ENCODE results near the gene MYO7A. TPM values are rescaled to one million over a fixed set of nuclear protein-coding genes. Genes with fewer than 3 reads are reported as not detected.

The MYO7A gene
- total and polyA plus RNA-seq, 2 of the 4 experiments (the other 2 are of a cell fraction) = 0.02 TPM; not detected in 1

DNA sequence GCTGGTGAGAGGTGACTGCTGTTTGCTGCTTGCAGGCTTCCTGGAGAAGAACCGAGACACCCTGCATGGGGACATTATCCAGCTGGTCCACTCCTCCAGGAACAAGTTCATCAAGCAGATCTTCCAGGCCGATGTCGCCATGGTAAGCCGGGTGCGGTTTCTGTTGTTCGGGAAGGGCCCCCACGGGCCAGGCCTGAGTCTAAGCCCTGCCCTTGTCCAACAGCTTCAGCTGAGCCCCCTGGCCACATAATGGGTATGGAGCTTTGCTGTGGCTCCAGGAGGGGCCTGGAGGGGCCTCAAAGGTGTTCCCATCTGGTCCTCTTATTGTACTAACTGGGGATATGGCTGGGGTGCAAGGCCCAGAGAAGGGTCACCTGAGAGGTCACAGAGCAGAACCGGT, 38.0 kb downstream of the MYO7A start:
- Histone ChIP-seq H3K4me1 (ENCODE audit: control insufficient read depth, insufficient read depth, low read length) (no peaks in the 10 kb centered on the region), H2AFZ (replicated peaks; ENCODE audit: low read length, poor library complexity) (no peak overlapping the region), H3K36me3 (ENCODE audit: control insufficient read depth, insufficient read depth, low read length) (no peaks in the 10 kb centered on the region), H3K79me1 (ENCODE audit: low read depth in 1 of 2, low read length in 2 of 2) (no peaks in the 10 kb centered on the region), H3K18ac (ENCODE audit: low read depth, low read length) (no peak overlapping the region), H2AK9ac (replicated peaks; ENCODE audit: low read depth, low read length, poor library complexity) (no peak overlapping the region), H2BK120ac (ENCODE audit: low read depth, low read length) (no peak overlapping the region), H2AK5ac (ENCODE audit: low read depth, low read length) (no peak overlapping the region), H3K4me3 (ENCODE audit: insufficient read depth, low read depth, low read length) (no peak overlapping the region), H3K56ac (ENCODE audit: extremely low read depth, insufficient read depth, low read length) (no peak overlapping the region), H3K27me3 (ENCODE audit: control insufficient read depth, insufficient read depth, low read length) (peaks cover 58% of the 10 kb centered on the region), H3K4ac (ENCODE audit: low read depth, low read length) (no peak overlapping the region), H3K9me1 (ENCODE audit: insufficient read depth, low read length) (no peaks in the 10 kb centered on the region), H3K23ac (ENCODE audit: low read depth, low read length) (no peak overlapping the region), H4K20me1 (ENCODE audit: insufficient read depth, low read length) (no peaks in the 10 kb centered on the region), H4K91ac (ENCODE audit: insufficient read depth, low read depth, low read length) (no peak overlapping the region), H3K9ac (ENCODE audit: low read depth, low read length) (no peak overlapping the region), H2BK5ac (ENCODE audit: low read depth, low read length, poor library complexity, severe bottlenecking) (no peak overlapping the region), H4K8ac (ENCODE audit: low read depth in 2 of 2, low read length in 2 of 2) (no peak overlapping the region), H4K5ac (ENCODE audit: low read depth, low read length) (no peak overlapping the region), H2BK15ac (ENCODE audit: low read depth, low read length) (no peak overlapping the region), H3K27ac (ENCODE audit: insufficient read depth, low read length) (no peak overlapping the region), H3K4me2 (ENCODE audit: low read depth, low read length) (no peak overlapping the region), H3K9me3 (ENCODE audit: control insufficient read depth, insufficient read depth, low read length) (no peaks in the 10 kb centered on the region), H3K14ac (replicated peaks; ENCODE audit: low read depth, low read length) (no peak overlapping the region), H2BK20ac (ENCODE audit: low read depth, low read length) (no peak overlapping the region)
- ChIA-PET POLR2A (ENCODE audit: unreplicated experiment) (no interaction called here), CTCF (no interaction called here)
- dilution Hi-C loops (cut with HindIII; ENCODE audit: low sequenced_read_pairs, unreplicated experiment) (no loop called here), in situ Hi-C loops (cut with MboI; ENCODE audit: low sequenced_read_pairs) (no loop called here), intact Hi-C loops (cut with micrococcal nuclease) (no loop called here)
- no peak for ATAC-seq (ENCODE audit: low read depth)
- no peak for TF ChIP-seq FOS (IDR thresholded peaks at IDR 0.05; ENCODE audit: low read depth, low read length)
- TF ChIP-seq, protein P1, sequence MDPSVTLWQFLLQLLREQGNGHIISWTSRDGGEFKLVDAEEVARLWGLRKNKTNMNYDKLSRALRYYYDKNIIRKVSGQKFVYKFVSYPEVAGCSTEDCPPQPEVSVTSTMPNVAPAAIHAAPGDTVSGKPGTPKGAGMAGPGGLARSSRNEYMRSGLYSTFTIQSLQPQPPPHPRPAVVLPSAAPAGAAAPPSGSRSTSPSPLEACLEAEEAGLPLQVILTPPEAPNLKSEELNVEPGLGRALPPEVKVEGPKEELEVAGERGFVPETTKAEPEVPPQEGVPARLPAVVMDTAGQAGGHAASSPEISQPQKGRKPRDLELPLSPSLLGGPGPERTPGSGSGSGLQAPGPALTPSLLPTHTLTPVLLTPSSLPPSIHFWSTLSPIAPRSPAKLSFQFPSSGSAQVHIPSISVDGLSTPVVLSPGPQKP (IDR thresholded peaks at IDR 0.05; ENCODE audit: borderline replicate concordance, low read depth, low read length) = no peak
- no peak for TF ChIP-seq POLR2A (IDR thresholded peaks at IDR 0.05; ENCODE audit: low read depth, low read length)
- TF ChIP-seq MAFK (IDR thresholded peaks at IDR 0.05; ENCODE audit: low read depth, low read length) = no peak
- TF ChIP-seq BHLHE40 (IDR thresholded peaks at IDR 0.05; ENCODE audit: low read depth, low read length) = no peak
- TF ChIP-seq RAD21 (IDR thresholded peaks at IDR 0.05; ENCODE audit: low read length) = no peak
- TF ChIP-seq RFX5 (IDR thresholded peaks at IDR 0.05; ENCODE audit: low read depth, low read length) = no peak
- no peak for TF ChIP-seq CEBPB (IDR thresholded peaks at IDR 0.05; ENCODE audit: low read depth, low read length)
- TF ChIP-seq, protein P2, sequence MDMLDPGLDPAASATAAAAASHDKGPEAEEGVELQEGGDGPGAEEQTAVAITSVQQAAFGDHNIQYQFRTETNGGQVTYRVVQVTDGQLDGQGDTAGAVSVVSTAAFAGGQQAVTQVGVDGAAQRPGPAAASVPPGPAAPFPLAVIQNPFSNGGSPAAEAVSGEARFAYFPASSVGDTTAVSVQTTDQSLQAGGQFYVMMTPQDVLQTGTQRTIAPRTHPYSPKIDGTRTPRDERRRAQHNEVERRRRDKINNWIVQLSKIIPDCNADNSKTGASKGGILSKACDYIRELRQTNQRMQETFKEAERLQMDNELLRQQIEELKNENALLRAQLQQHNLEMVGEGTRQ (IDR thresholded peaks at IDR 0.05; ENCODE audit: low read depth, low read length) = no peak
- no peak for TF ChIP-seq NFE2L2 (IDR thresholded peaks at IDR 0.05; ENCODE audit: low read depth, low read length)
- no peak for TF ChIP-seq RCOR1 (IDR thresholded peaks at IDR 0.05; ENCODE audit: insufficient replicate concordance, low read length)
- TF ChIP-seq, protein P3, sequence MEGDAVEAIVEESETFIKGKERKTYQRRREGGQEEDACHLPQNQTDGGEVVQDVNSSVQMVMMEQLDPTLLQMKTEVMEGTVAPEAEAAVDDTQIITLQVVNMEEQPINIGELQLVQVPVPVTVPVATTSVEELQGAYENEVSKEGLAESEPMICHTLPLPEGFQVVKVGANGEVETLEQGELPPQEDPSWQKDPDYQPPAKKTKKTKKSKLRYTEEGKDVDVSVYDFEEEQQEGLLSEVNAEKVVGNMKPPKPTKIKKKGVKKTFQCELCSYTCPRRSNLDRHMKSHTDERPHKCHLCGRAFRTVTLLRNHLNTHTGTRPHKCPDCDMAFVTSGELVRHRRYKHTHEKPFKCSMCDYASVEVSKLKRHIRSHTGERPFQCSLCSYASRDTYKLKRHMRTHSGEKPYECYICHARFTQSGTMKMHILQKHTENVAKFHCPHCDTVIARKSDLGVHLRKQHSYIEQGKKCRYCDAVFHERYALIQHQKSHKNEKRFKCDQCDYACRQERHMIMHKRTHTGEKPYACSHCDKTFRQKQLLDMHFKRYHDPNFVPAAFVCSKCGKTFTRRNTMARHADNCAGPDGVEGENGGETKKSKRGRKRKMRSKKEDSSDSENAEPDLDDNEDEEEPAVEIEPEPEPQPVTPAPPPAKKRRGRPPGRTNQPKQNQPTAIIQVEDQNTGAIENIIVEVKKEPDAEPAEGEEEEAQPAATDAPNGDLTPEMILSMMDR (conservative IDR thresholded peaks at IDR 0.05; ENCODE audit: low read depth, low read length) = no peak
- TF ChIP-seq MXI1 (IDR thresholded peaks at IDR 0.05; ENCODE audit: borderline replicate concordance, low read depth, low read length) = no peak
- TF ChIP-seq CHD1 (IDR thresholded peaks at IDR 0.05; ENCODE audit: low read depth, low read length) = no peak
- TF ChIP-seq MAZ (IDR thresholded peaks at IDR 0.05; ENCODE audit: borderline replicate concordance, low read depth, low read length) = no peak
- no peak for TF ChIP-seq SMC3 (IDR thresholded peaks at IDR 0.05; ENCODE audit: low read depth, low read length)
- no peak for DNase-seq
- no CpG with 5 or more reads among the region's 8 CpGs for WGBS, 2 experiments (ENCODE audit: extremely low coverage in 2 of 2, insufficient read length in 1 of 2)
- BruUV-seq (replicated peaks) = no TSS peak
